Esophagus muscularis mucosa (tissue), 4 donors: Measurements from ENCODE around the gene COL19A1. TPM values are rescaled to one million over a fixed set of nuclear protein-coding genes. Genes with fewer than 3 reads are reported as not detected.

Experiments used
- DNase-seq: peaks from one replicate; pipeline ENCODE4 v3.0.0-alpha.2; 2017; ENCODE audit errors: extremely low spot score
- H3K27ac ChIP-seq, 4 donors: fragments of 200-600 bp; sonication (generic); replicated peaks in 1 of 4; 1 replicate in 3 of 4; 2 replicates in 1 of 4; pipeline ENCODE4 v1.5.1; 2016 to 2019; ENCODE audit warnings: mild to moderate bottlenecking in 1 of 4
- H3K27me3 ChIP-seq, 4 donors: fragments of 200-600 bp; sonication (generic); one replicate each; pipeline versions ENCODE4 v1.5.1 to v1.6.0; 2016 to 2019
- H3K36me3 ChIP-seq, 4 donors: fragments of 200-600 bp; sonication (generic); one replicate each; pipeline ENCODE4 v1.5.1; 2016 to 2019
- H3K4me1 ChIP-seq, 4 donors: fragments of 200-600 bp; sonication (generic); one replicate each; pipeline ENCODE4 v1.5.1; 2016 to 2019
- H3K4me3 ChIP-seq, 4 donors: fragments of 200-600 bp; sonication (generic); 1 replicate in 2 of 4; 2 replicates in 2 of 4; pipeline ENCODE4 v1.5.1; 2016 to 2019; ENCODE audit warnings: mild to moderate bottlenecking in 4 of 4, moderate library complexity in 1 of 4
- H3K9me3 ChIP-seq, 4 donors: fragments of 200-600 bp; sonication (generic); 1 replicate in 3 of 4; 2 replicates in 1 of 4; pipeline ENCODE4 v1.5.1; 2016 to 2019
- CTCF ChIP-seq, 3 experiments: fragments of 200-600 bp in 2 of 3; fragments of 450-650 bp in 1 of 3; sonication (generic) in 2 of 3; IDR thresholded peaks; one replicate each; pipeline ENCODE4 v1.5.1; 2017 to 2019; ENCODE audit warnings: antibody characterized with exemption in 3 of 3, mild to moderate bottlenecking in 2 of 3, moderate library complexity in 1 of 3
- EP300 ChIP-seq: sonication (generic); formaldehyde crosslinking; IDR thresholded peaks from one replicate; pipeline ENCODE4 v1.6.1; 2017; ENCODE audit warnings: antibody characterized with exemption
- POLR2A ChIP-seq: fragments of 450-650 bp; IDR thresholded peaks from one replicate; pipeline ENCODE4 v1.6.1; 2017; ENCODE audit warnings: antibody characterized with exemption, moderate library complexity, mild to moderate bottlenecking, low read depth
- POLR2AphosphoS5 ChIP-seq, 2 donors: sonication (generic); formaldehyde crosslinking; IDR thresholded peaks; one replicate each; pipeline ENCODE4 v1.6.1; 2017; ENCODE audit warnings: antibody characterized with exemption in 2 of 2
- WGBS: methylation state at CpG from one replicate; pipeline ENCODE4 v1.1.5; 2018; 5-methylcytosine and 5-hydroxymethylcytosine counted together
- intact Hi-C: fragments of 100-400 bp; cut with DNase I; formaldehyde crosslinking; loops from one replicate; pipeline ENCODE4 v1.15.1; 2023
- total RNA-seq, 4 donors: library from RNA; depleted of rRNA; stranded (reverse); fragments of >200 nt; gene quantifications; one replicate each; pipeline versions ENCODE4 v1.1.0 to v1.2.1, GENCODE V29; 2016

Gene COL19A1
- total RNA-seq, 4 donors from 2014 or later, result 1.7 to 4.0 (median 2.4) TPM

GRCh38 chr6:69846770-69847491 is 19.4 kb upstream of the COL19A1 start:
- Histone ChIP-seq H3K27me3 (no peaks in the 10 kb centered on the region), H3K4me1 (peaks cover 0 to 8% (median 0%) of the 10 kb centered on the region in 4 donors), H3K36me3 (no peaks in the 10 kb centered on the region), H3K27ac (no peak overlapping the region), H3K4me3 (no peak overlapping the region), H3K9me3 (no peaks in the 10 kb centered on the region)
- 32% methylated on average over 2 of the region's 2 CpGs for WGBS
- no peak for DNase-seq
- no peak for TF ChIP-seq POLR2A
- TF ChIP-seq POLR2AphosphoS5 (IDR thresholded peaks at IDR 0.05), result no peak
- no peak for TF ChIP-seq EP300
- no peak for TF ChIP-seq CTCF (IDR thresholded peaks at IDR 0.05)
- intact Hi-C loops, result no loop called here

DNA sequence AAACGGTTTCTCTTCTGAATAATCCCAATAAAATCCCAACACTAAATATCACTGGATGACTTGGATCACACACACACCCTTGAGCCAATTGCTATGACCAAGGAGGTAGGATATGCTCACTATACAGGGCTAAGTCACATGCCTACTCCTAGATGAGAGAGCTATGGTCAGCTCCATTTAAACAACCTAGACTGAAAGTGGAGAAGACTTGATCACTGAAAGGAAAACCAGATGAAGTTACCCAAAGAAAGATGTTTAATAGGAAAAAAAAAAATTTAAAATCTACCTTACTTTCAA is 18.9 kb upstream of the COL19A1 start:
- no peak for TF ChIP-seq POLR2AphosphoS5 (IDR thresholded peaks at IDR 0.05)
- no peak for TF ChIP-seq POLR2A
- no peak for TF ChIP-seq EP300
- no peak for TF ChIP-seq CTCF (IDR thresholded peaks at IDR 0.05)
- DNase-seq, result no peak
- Histone ChIP-seq H3K4me1 (peaks cover 0 to 8% (median 0%) of the 10 kb centered on the region in 4 donors), H3K27ac (no peak overlapping the region), H3K36me3 (no peaks in the 10 kb centered on the region), H3K27me3 (no peaks in the 10 kb centered on the region), H3K4me3 (no peak overlapping the region), H3K9me3 (peaks cover 0 to 3% (median 0%) of the 10 kb centered on the region in 4 donors)
- intact Hi-C loops, result no loop called here
- 45% methylated on average over 1 of the region's 1 CpG for WGBS

DNA sequence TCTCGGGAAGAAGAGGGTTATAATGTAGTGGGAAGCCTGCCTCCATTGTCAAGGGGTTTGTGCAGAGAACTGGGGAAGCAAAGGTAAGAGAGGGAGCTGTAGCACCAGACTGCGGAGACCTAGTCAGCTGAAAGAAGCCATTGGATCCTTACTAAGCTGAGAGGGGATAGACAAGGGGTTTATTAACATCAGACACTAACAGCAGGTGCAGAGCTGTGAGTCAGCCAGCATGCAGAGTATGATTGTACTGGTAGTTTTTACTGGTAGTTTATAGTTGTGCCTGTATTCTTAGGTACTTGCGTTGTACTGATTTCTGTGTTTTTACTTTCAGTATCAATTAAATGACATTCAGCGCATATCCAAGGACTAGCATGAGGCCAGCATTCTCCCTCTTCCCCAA is 17.8 kb upstream of the COL19A1 start:
- H3K9me3 ChIP-seq, result peaks cover 0 to 7% (median 0%) of the 10 kb centered on the region in 4 donors
- intact Hi-C loops, result no loop called here
- WGBS, result 94% methylated on average over 4 of the region's 4 CpGs

GRCh38 chr6:69852706-69853105 is 13.7 kb upstream of the COL19A1 start:
- Histone ChIP-seq H3K9me3 (peaks cover 0 to 10% (median 0%) of the 10 kb centered on the region in 4 donors), H3K4me3 (no peak overlapping the region), H3K4me1 (no peaks in the 10 kb centered on the region), H3K27ac (no peak overlapping the region), H3K36me3 (no peaks in the 10 kb centered on the region), H3K27me3 (no peaks in the 10 kb centered on the region)
- WGBS, result 3% methylated on average over 1 of the region's 1 CpG
- intact Hi-C loops, result no loop called here
- no peak for TF ChIP-seq POLR2AphosphoS5 (IDR thresholded peaks at IDR 0.05)
- no peak for TF ChIP-seq EP300
- TF ChIP-seq POLR2A, result no peak
- no peak for TF ChIP-seq CTCF (IDR thresholded peaks at IDR 0.05)
- no peak for DNase-seq

More for the DNA sequence above, 17.8 kb upstream of the COL19A1 start:
- Histone ChIP-seq H3K27me3 (no peaks in the 10 kb centered on the region), H3K4me3 (no peak overlapping the region), H3K4me1 (peaks cover 0 to 8% (median 0%) of the 10 kb centered on the region in 4 donors), H3K27ac (no peak overlapping the region), H3K36me3 (no peaks in the 10 kb centered on the region)
- no peak for DNase-seq
- TF ChIP-seq POLR2AphosphoS5 (IDR thresholded peaks at IDR 0.05) (no peak), CTCF (IDR thresholded peaks at IDR 0.05) (no peak), POLR2A (no peak), EP300 (no peak)

DNA sequence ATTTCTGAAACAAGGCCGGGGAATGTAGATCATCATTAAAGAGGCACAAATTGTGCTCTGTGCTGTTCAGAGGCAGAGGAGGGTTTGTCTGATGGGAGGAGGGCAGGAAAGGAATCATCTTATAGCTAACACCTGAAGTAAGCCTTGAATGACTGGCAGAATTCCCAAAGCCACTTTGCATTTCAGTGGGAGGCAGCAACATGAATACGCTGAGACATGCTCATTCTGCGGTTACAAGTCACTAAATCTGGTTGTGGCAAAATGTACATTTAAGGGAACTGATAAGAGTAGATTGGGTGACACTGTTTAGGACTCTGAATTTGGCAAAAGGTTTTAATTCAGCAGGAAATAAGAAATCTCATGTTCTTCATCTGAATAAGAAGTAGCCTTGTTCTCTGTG is 4.4 kb upstream of the COL19A1 start:
- no peaks in the 10 kb centered on the region for H3K27me3 ChIP-seq
- no peak overlapping the region for H3K4me3 ChIP-seq
- peaks cover 10 to 12% (median 11%) of the 10 kb centered on the region in 4 donors for H3K4me1 ChIP-seq
- H3K9me3 ChIP-seq, result no peaks in the 10 kb centered on the region
- H3K36me3 ChIP-seq, result no peaks in the 10 kb centered on the region
- intact Hi-C loops, result loop anchor here (10.0 kb wide), 1 partner anchor 127 kb away; no protein-coding TSS in a partner anchor
- DNase-seq, result no peak
- H3K27ac ChIP-seq, result no peak overlapping the region
- WGBS, result 95% methylated on average over 3 of the region's 3 CpGs
- TF ChIP-seq EP300 (no peak), POLR2AphosphoS5 (IDR thresholded peaks at IDR 0.05) (no peak), POLR2A (no peak), CTCF (IDR thresholded peaks at IDR 0.05) (no peak)
